ENCODE measurements around the gene TTC7B.

The TTC7B gene

DNA sequence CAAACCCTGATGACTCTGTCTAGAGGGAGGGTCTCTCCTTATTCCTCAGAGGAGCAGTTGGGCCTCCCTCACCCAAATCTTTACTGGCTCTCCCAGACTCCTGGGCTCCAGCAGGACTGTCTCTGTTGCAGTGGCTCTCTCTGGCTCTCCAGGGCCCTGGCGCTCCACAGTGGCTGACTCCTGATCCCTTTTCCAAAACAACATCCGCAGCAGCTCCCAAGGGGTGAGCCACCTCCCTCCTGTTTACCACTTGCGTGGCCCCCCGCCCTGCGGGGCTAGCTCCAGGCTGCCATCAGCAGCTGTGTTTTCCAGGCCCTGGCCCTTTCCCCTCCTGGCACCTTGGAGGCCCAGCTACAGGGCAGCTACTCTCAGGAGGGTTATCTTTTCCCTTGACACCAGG, 295.9 kb downstream of the TTC7B start:
- DNase-seq, result no peak

GRCh38 chr14:90519262-90519920, 296.8 kb downstream of the TTC7B start:
- DNase-seq, result no peak

DNA sequence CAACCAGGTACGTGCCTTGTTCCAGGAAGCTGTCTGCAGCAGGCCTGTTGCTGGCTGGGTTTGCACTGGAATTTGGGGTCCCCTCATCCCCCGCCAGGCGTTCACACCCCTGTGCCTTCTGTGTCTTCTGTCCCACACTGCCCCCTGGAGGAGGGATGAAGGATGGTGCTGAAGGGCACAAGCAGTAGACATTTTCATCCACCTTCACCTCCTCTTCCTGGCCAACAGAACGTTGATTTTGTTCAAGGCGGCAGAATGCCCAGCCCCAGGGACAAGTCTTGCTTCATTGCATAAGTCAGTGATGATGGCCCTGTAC, 297.3 kb downstream of the TTC7B start:
- DNase-seq, result no peak

DNA sequence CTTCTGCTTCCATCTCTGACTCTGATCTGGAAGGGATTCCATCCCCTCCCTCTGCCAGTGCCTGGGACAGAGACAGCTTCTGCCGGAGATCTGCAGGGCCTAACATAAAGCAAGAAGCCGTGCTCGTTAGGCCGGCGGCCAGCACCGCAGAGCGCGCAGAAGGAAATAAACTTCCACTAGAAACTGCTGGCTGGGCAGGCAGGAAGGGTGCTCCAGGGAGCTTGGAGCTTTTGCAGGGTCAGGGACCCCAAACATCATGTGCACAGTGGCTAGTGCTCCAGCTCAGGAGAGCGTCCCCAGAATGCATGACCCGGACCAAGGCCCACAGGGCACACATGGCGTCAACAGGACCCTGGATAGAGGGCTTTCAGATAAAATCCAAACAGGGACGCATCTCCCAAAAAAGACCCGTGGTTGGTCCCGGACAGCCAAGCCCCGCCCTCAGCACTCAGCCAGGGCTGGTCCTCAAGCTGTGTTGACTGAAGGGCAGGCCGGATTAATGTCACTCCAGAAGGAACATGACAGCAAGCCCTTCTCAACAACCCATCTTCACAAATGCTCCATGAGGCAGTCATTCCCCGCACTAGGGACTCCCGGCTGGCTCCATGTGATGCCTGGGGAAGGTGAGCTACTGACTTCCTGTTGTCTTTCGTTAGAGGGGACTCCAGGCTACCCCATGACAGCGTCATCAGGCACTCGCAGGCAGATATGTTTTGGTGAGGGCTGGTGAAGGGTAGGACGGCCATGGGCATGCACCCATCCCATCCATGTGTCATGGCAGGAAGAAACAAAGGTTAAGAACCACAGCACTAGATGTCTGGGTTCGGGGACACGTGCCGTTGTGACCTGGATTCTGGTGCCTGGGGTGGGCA, 297.9 kb downstream of the TTC7B start:
- DNase-seq, result no peak

GRCh38 chr14:90517076-90517841, 299.0 kb downstream of the TTC7B start:
- no peak for DNase-seq

GRCh38 chr14:90514566-90514965, 301.7 kb downstream of the TTC7B start:
- DNase-seq, result no peak

GRCh38 chr14:90514015-90514398, 302.2 kb downstream of the TTC7B start:
- DNase-seq, result no peak

GRCh38 chr14:90513161-90514014, 302.8 kb downstream of the TTC7B start:
- DNase-seq, result no peak

DNA sequence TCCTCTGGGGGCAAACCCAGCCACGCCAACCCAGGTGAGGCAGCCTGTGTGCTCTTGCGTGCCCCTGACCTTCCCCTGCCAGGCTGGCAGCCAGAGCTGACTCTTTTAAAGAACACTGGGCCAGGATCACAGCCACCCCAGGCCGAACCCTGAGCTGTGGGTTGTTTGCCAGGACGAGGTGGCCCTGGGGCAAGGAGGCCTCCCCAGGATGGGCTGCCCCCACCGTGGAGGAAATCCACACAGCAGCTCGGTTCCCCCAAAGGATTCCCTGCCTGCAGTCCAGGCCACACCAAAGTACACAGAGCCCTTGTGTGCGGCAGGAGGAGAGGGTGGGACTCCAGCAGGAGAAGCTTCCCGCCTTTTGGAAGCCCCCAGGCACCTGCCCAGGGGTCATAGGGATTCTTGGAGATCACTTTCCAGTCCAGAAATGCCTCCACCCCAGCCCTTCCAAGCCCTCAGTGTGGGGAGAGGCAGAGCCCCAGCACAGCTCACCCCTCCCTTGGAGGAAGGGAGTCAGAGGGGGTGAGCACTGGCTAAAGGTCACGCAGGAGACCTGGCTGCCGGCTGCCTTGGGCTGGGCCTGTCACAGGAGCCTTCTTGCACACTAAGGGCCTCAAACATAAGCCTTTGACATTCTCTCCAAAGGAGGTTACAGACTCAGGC, 303.8 kb downstream of the TTC7B start:
- DNase-seq, result no peak

DNA sequence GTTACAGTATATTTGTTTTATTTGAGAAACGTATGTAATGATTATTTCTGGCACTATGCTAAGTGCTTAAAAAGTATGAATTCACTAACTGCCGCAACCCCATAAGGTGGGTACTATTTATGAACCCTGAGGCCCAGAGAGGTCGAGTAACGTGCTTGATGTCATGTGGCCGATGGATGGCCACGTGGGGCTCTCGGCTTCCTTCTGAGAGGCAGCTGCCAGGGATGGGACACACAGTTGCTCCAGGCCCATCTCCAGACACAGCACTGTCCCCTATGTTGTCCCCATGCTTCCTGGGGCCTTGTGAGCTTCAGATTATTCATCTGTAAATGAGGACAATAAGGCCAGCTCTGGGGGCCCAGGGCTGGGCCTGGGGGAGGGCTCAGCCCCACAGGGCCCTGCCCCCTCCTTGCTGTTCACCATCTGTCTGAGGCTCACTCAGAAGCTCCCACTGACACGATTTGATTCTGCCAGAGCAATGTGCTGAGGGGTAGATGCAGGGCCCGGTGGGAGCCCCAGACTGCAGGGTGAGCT, 304.4 kb downstream of the TTC7B start:
- DNase-seq, result no peak

DNA sequence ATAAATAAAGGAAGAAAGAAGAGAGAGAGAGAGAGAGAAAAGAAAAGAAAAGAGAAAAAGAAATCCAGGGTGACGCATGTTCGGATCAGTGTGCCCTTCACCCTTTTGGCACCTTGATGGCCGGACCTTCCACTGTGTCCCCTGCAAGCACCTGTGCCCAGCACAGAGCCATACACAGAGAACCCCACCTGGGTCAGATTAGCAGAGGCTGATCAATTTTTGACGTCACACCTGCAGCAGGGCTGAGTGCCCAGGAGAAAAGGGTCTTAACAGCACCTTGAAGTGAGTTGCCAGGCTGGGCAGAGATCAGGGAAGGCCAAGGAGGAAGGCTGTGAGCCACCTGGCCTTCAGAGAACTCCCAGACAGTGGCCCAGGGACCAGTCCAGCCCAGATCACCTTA, 305.0 kb downstream of the TTC7B start:
- no peak for DNase-seq

- no peak for DNase-seq
Measured at GRCh38 chr14:90510159-90510558, 306.1 kb downstream of the TTC7B start.

DNA sequence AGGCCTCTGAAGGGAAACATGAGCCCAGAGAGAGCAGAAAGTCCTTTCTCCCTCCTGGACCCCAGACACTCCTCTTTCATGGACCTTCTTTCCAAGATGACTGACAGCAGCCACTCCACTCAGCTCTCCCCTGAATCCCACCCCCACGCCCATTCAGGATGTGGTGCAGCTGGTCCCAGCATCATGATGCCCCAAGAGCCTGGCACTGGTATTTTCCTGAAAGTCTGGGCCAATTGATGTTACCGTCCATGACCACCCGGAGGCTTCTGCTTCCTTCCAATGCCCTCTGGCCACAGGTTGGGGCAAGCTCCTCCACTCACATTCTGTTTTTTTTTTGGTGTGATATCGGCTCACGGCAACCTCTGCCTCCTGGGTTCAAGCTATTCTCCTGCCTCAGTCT, 306.8 kb downstream of the TTC7B start:
- DNase-seq, result no peak

DNA sequence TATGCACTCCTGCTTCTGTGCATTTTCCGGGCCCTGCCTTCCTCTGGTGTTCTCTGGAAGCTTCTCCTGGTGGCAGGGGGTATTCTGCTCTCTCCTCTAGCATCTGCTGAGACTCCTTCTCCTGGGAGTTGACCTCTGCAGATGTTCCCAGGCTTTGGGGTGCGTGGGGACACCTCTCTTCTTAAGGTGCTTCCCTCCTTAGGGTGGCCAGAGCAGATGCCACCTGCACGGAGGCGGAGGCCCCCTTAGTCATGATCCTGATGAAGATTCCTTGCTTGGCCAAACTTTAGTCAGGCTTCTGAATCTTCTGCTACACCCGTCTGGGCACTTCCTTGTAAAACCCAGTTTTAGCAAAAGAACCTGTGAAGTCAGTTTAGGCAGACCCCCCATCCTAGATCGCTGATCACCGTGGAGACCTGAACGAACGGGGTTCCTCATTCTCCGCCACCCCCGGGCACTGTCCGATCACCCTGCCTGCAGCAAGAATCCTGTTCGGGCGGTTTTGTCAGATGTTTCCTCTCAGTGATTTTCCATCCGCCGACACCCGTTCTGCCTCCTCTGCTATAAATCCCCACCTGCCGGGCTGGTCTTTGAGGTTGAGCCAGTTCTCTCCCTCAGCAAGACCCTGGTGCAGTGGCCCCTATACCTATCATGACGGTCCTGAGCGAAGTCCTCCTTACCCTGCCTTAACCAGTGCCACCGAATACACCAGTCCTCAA, 307.5 kb downstream of the TTC7B start:
- DNase-seq, result no peak

DNA sequence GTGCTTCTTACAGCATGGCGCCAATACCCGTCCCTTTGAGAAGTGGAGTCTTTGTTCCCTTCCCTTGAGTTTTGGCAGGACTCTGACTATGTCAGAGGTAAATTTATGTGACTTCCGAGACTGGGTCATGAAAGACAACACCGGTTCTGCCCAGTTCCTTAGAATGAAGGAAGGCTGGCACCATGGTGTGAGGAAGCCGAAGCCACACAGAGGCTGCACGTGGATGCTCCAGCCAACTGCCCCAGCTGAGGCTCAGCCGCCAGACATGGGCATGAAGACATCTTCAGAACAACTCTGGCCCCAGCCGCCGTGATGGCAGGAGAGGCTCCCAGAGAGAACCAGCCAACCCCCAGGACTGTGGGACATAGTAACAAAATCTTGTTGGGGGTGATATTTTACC, 308.2 kb downstream of the TTC7B start:
- DNase-seq, result no peak

- no peak for DNase-seq
Measured at GRCh38 chr14:90507428-90507827, 308.8 kb downstream of the TTC7B start.

DNA sequence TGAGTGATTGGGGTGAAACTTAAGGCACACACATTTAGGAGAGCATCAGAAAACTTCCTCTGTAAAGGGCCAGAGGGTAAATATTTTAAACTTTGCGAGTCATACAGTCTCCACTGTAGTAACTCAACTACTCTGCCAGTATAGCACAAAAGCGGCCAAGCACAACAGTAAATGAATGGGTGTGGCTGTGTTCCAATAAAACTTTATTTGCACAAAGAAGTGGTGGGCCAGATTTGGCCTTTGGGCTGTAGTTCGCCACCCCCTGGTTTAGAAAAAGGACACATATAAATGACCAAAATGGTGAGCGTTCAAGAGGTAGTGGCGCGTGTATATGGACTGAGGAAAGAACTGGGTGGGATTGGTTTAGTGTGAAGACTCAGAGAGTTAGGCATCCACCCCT, 309.5 kb downstream of the TTC7B start:
- DNase-seq, result no peak

DNA sequence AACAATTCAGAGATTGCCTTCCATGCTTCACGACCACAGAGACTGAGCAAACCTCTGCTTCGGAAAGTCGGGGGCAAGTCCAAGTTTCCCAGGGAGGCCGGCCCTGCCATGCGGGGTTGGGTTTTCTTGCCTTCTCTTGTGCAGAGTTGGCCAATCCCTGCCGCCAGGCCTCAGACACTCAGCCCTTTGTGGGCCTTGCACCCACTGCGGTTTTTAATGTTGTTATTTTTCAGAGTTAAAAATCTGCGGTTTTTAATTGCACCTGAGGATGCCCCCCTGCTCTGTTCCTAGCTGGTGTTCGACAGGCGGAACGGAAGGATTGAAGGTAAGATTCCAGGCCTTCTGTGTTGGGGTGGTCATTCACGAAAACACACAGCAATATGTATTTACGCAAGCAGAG, 310.7 kb downstream of the TTC7B start:
- no peak for DNase-seq

DNA sequence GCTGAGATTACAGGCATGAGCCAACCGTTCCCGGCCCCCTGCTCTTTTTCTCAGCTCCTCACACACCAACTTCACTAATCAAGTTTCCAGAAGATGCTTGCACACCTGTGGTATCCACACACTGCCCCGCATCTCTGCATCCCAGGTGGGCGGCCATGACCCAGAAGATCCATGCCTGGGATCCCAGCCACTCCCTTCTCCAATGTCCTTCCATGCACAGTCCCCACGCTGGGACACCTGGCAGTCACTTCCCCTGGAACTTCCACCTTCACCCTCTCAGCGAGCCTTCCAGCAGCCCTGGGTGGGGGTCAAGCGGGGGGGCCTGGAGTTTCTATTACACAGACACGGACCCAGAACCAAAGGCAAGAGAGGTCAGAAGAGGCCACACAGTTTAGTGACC, 311.6 kb downstream of the TTC7B start:
- no peak for DNase-seq

GRCh38 chr14:90503582-90503981, 312.6 kb downstream of the TTC7B start:
- DNase-seq, result no peak

DNA sequence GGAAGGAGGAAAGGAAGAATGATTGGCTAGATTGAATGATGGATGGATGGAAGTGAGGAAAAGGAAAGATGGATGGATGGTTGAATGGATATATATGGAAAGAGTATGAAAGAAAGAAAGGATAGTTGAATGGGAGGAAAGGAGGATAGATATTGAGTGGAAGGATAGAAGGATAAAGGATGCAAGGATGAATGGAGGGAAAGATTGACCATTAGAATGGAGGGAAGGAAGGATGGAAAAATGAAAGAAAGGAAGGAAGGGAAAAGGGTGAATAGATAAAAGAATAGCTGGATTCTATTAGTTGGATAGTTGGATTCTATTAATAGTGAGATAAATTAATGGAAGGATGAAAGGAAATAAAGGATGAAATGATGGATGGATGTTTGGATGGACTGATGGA, 313.5 kb downstream of the TTC7B start:
- DNase-seq, result no peak
